Uterus (tissue), 4 donors: ENCODE data around the gene PI4KA. TPM values are rescaled to one million over a fixed set of nuclear protein-coding genes. Genes with fewer than 3 reads are reported as not detected.

Source experiments
- DNase-seq, 2 donors: peaks; one replicate each; pipeline ENCODE4 v3.0.0-alpha.2; 2019 to 2020
- H3K27ac ChIP-seq, 2 donors: fragments of 200-600 bp; sonication (generic); 1 replicate in 1 of 2; 2 replicates in 1 of 2; pipeline ENCODE4 v1.5.1; 2016 to 2018
- H3K27me3 ChIP-seq, 2 donors: fragments of 200-600 bp; sonication (generic); one replicate each; pipeline ENCODE4 v1.5.1; 2018 to 2019; ENCODE audit warnings: control low read depth in 1 of 2
- H3K36me3 ChIP-seq, 2 donors: fragments of 200-600 bp; sonication (generic); one replicate each; pipeline ENCODE4 v1.5.1; 2019; ENCODE audit warnings: control low read depth in 1 of 2
- H3K4me1 ChIP-seq, 2 donors: fragments of 200-600 bp; sonication (generic); one replicate each; pipeline ENCODE4 v1.5.1; 2018 to 2019; ENCODE audit warnings: control low read depth in 1 of 2
- H3K4me3 ChIP-seq, 2 donors: fragments of 200-600 bp; sonication (generic); 1 replicate in 1 of 2; 2 replicates in 1 of 2; pipeline ENCODE4 v1.5.1; 2018 to 2019; ENCODE audit warnings: mild to moderate bottlenecking in 1 of 2
- H3K9me3 ChIP-seq, 2 donors: fragments of 200-600 bp; sonication (generic); one replicate each; pipeline ENCODE4 v1.5.1; 2019; ENCODE audit warnings: control low read depth in 1 of 2
- CTCF ChIP-seq, 4 experiments: fragments of 200-600 bp in 2 of 4; fragments of 450-650 bp in 2 of 4; sonication (generic) in 2 of 4; IDR thresholded peaks; one replicate each; pipeline ENCODE4 v1.5.1; 2016 to 2019; ENCODE audit warnings: antibody characterized with exemption in 4 of 4, mild to moderate bottlenecking in 2 of 4, moderate library complexity in 1 of 4
- POLR2A ChIP-seq, 2 donors: fragments of 450-650 bp; IDR thresholded peaks; one replicate each; pipeline ENCODE4 v1.6.1; 2016; ENCODE audit warnings: antibody characterized with exemption in 2 of 2, mild to moderate bottlenecking in 1 of 2, moderate library complexity in 1 of 2
- intact Hi-C: fragments of 100-400 bp; cut with DNase I; formaldehyde crosslinking; loops from one replicate; pipeline ENCODE4 v1.15.1; 2023; ENCODE audit warnings: low total_unique reads
- total RNA-seq, 4 donors: library from RNA; depleted of rRNA in 3 of 4; stranded (reverse); fragments of >200 nt in 3 of 4; gene quantifications; one replicate each; pipeline versions ENCODE4 v1.1.0 to v1.2.4, GENCODE V29; 2014 to 2023
- donor health status: DM: yes; HTN: yes; CAD: no.

Gene PI4KA
- total RNA-seq, 4 donors from 2014 or later, result 48.9 to 238 (median 108) TPM

GRCh38 chr22:20744456-20744855, 114.2 kb downstream of the PI4KA start:
- no peaks in the 10 kb centered on the region for H3K36me3 ChIP-seq
- no peak overlapping the region for H3K4me3 ChIP-seq
- H3K27ac ChIP-seq, result no peak overlapping the region
- no peak for DNase-seq
- no peaks in the 10 kb centered on the region for H3K9me3 ChIP-seq
- no peaks in the 10 kb centered on the region for H3K4me1 ChIP-seq
- no peaks in the 10 kb centered on the region for H3K27me3 ChIP-seq
- no peak for TF ChIP-seq CTCF (IDR thresholded peaks at IDR 0.05)
- no peak for TF ChIP-seq POLR2A (IDR thresholded peaks at IDR 0.05)
- intact Hi-C loops, result no loop called here

GRCh38 chr22:20742764-20743163, 115.8 kb downstream of the PI4KA start:
- Histone ChIP-seq H3K27me3 (no peaks in the 10 kb centered on the region), H3K27ac (no peak overlapping the region), H3K4me1 (no peaks in the 10 kb centered on the region), H3K36me3 (no peaks in the 10 kb centered on the region), H3K9me3 (no peaks in the 10 kb centered on the region), H3K4me3 (no peak overlapping the region)
- intact Hi-C loops, result no loop called here
- no peak for DNase-seq
- no peak for TF ChIP-seq CTCF (IDR thresholded peaks at IDR 0.05)
- TF ChIP-seq POLR2A (IDR thresholded peaks at IDR 0.05), result no peak

GRCh38 chr22:20741634-20742581, 116.7 kb downstream of the PI4KA start:
- no peaks in the 10 kb centered on the region for H3K27me3 ChIP-seq
- H3K4me3 ChIP-seq, result no peak overlapping the region
- no peaks in the 10 kb centered on the region for H3K4me1 ChIP-seq
- TF ChIP-seq POLR2A (IDR thresholded peaks at IDR 0.05) (no peak), CTCF (IDR thresholded peaks at IDR 0.05) (peak; percentile 18 to 39 (median 32))
- no peak for DNase-seq
- no peak overlapping the region for H3K27ac ChIP-seq
- H3K36me3 ChIP-seq, result no peaks in the 10 kb centered on the region
- H3K9me3 ChIP-seq, result no peaks in the 10 kb centered on the region
- intact Hi-C loops, result no loop called here

- H3K4me1 ChIP-seq, result no peaks in the 10 kb centered on the region
- DNase-seq, result no peak
- no peak overlapping the region for H3K4me3 ChIP-seq
- H3K36me3 ChIP-seq, result no peaks in the 10 kb centered on the region
- no peak overlapping the region for H3K27ac ChIP-seq
- no peak for TF ChIP-seq CTCF (IDR thresholded peaks at IDR 0.05)
- TF ChIP-seq POLR2A (IDR thresholded peaks at IDR 0.05), result no peak
- H3K9me3 ChIP-seq, result no peaks in the 10 kb centered on the region
- H3K27me3 ChIP-seq, result no peaks in the 10 kb centered on the region
- intact Hi-C loops, result no loop called here
Measured at GRCh38 chr22:20741008-20741633, 117.5 kb downstream of the PI4KA start.
